HG02981 (cell line): ENCODE data around the gene TMEM81.

Experiments used
- ATAC-seq: cut with Tn5 transposase; IDR thresholded peaks from one replicate; pipeline ENCODE4 v1.9.1; 2021; ENCODE audit warnings: mild to moderate bottlenecking, moderate library complexity; ENCODE audit not compliant: unreplicated experiment

The TMEM81 gene

GRCh38 chr1:205061227-205061626 lies 23.0 kb downstream of the TMEM81 start:
- ATAC-seq = no peak

GRCh38 chr1:205060746-205061145 lies 23.5 kb downstream of the TMEM81 start:
- ATAC-seq = no peak

- ATAC-seq = no peak
These were observed 24.6 kb downstream of the TMEM81 start for GRCh38 chr1:205059660-205060059.

GRCh38 chr1:205058853-205059252 lies 25.4 kb downstream of the TMEM81 start:
- ATAC-seq = no peak

GRCh38 chr1:205057808-205058575 lies 26.3 kb downstream of the TMEM81 start:
- no peak for ATAC-seq

- ATAC-seq = no peak
These were observed 27.2 kb downstream of the TMEM81 start for GRCh38 chr1:205056956-205057568.

- ATAC-seq = no peak
These were observed 28.1 kb downstream of the TMEM81 start for GRCh38 chr1:205056188-205056611.

- no peak for ATAC-seq
These were observed 30.2 kb downstream of the TMEM81 start for GRCh38 chr1:205054013-205054412.

GRCh38 chr1:205053296-205053695 lies 31.0 kb downstream of the TMEM81 start:
- ATAC-seq = no peak

- no peak for ATAC-seq
These were observed 31.6 kb downstream of the TMEM81 start for GRCh38 chr1:205052690-205053089.

- no peak for ATAC-seq
These were observed 34.8 kb downstream of the TMEM81 start for GRCh38 chr1:205049479-205049878.

GRCh38 chr1:205048382-205048781 lies 35.9 kb downstream of the TMEM81 start:
- no peak for ATAC-seq

- no peak for ATAC-seq
These were observed 36.5 kb downstream of the TMEM81 start for GRCh38 chr1:205047764-205048231.

- ATAC-seq = no peak
These were observed 37.4 kb downstream of the TMEM81 start for GRCh38 chr1:205046870-205047269.

GRCh38 chr1:205045146-205045545 lies 39.1 kb downstream of the TMEM81 start:
- no peak for ATAC-seq

GRCh38 chr1:205044741-205045140 lies 39.5 kb downstream of the TMEM81 start:
- ATAC-seq = no peak

- ATAC-seq = no peak
These were observed 40.4 kb downstream of the TMEM81 start for GRCh38 chr1:205043866-205044265.

- no peak for ATAC-seq
These were observed 41.1 kb downstream of the TMEM81 start, which contains the start of gene CNTN2 for GRCh38 chr1:205042911-205043806. Gene CNTN2, plus strand, starts transcription at chr1:205043212. Its CDS starts 9,974 bp downstream, at chr1:205053186.

GRCh38 chr1:205041998-205042910 lies 42.0 kb downstream of the TMEM81 start:
- no peak for ATAC-seq
